Measurements from ENCODE around the gene RARRES1. TPM values are rescaled to one million over a fixed set of nuclear protein-coding genes. Genes with fewer than 3 reads are reported as not detected.

The RARRES1 gene
- total RNA-seq, 2 donors from 2014 or later, result 3.0 to 18.4 TPM

DNA sequence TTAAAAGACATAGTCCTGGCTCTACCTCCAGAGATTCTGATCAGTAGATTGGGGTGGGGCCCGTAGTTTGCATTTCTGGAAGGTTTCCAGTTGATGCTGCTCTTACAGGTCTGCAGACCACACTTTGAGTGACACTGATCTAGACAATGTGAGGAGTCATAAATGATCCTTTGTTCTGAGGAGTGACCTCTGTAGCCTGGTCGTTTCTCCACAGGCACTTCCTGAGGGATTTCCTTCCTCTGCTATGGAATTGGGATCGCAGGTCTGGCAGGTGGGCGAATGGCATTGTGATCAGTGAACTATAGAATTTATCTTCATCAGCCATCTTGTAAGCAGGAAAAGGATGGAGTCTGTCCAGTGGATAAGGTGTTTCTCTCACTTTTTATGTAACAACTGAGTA is 82.5 kb downstream of the RARRES1 start:
- peaks cover 6 to 8% of the 10 kb centered on the region in 2 donors for H3K36me3 ChIP-seq (replicated peaks in 1 of 2; ENCODE audit: insufficient read depth in 1 of 2, low read depth in 2 of 2)
- H3K9me3 ChIP-seq, result no peaks in the 10 kb centered on the region
- H3K4me3 ChIP-seq, result no peak overlapping the region
- no peaks in the 10 kb centered on the region for H3K27me3 ChIP-seq
- no peak overlapping the region for H3K27ac ChIP-seq
- DNase-seq (no peak), ATAC-seq (no peak)
- WGBS, 2 donors, result 48 to 64% methylated on average over 4 of the region's 4 CpGs
- no peak for TF ChIP-seq POLR2A (IDR thresholded peaks at IDR 0.05)
- TF ChIP-seq, protein P1, sequence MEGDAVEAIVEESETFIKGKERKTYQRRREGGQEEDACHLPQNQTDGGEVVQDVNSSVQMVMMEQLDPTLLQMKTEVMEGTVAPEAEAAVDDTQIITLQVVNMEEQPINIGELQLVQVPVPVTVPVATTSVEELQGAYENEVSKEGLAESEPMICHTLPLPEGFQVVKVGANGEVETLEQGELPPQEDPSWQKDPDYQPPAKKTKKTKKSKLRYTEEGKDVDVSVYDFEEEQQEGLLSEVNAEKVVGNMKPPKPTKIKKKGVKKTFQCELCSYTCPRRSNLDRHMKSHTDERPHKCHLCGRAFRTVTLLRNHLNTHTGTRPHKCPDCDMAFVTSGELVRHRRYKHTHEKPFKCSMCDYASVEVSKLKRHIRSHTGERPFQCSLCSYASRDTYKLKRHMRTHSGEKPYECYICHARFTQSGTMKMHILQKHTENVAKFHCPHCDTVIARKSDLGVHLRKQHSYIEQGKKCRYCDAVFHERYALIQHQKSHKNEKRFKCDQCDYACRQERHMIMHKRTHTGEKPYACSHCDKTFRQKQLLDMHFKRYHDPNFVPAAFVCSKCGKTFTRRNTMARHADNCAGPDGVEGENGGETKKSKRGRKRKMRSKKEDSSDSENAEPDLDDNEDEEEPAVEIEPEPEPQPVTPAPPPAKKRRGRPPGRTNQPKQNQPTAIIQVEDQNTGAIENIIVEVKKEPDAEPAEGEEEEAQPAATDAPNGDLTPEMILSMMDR (IDR thresholded peaks at IDR 0.05), result no peak
- H3K4me1 ChIP-seq, result peaks cover 15% of the 10 kb centered on the region
- intact Hi-C loops (cut with DNase I), result no loop called here

Small RNAs within 50 kb of the gene (small RNA-seq; reads per million reads assigned to genes)
- gene AC080013.6, result not detected

Other genes starting within 250 kb of the RARRES1 start
- 1 to 10 TPM; 4.3 to 8.3 TPM for gene MLF1, start 161.3 kb downstream of the RARRES1 start, total RNA-seq
- 10 to 100 TPM; 25.4 to 53.7 TPM for gene GFM1, start 87.9 kb downstream of the RARRES1 start, total RNA-seq
- 10 to 100 TPM in 1 of 2 donors, 1 to 10 TPM in 1; 3.3 to 14.0 TPM for gene LXN, start 59.8 kb downstream of the RARRES1 start, total RNA-seq
- gene MFSD1, start 69.6 kb upstream of the RARRES1 start, total RNA-seq, result 10 to 100 TPM; 33.3 to 54.2 TPM